GM12892 (cell line): Measurements from ENCODE around the gene SHANK1.

Source experiments
- POLR2A ChIP-seq: IDR thresholded peaks from 2 replicates; pipeline ENCODE4 v1.6.1; 2011; ENCODE audit warnings: low read depth, low read length, control low read depth
- POLR2AphosphoS5 ChIP-seq: IDR thresholded peaks from 2 replicates; pipeline ENCODE4 v1.6.1; 2011; ENCODE audit warnings: low read depth, low read length, control low read depth
- TAF1 ChIP-seq: IDR thresholded peaks from 2 replicates; pipeline ENCODE4 v1.6.1; 2011; ENCODE audit warnings: low read depth, mild to moderate bottlenecking, control low read depth, low read length, borderline replicate concordance

DNA sequence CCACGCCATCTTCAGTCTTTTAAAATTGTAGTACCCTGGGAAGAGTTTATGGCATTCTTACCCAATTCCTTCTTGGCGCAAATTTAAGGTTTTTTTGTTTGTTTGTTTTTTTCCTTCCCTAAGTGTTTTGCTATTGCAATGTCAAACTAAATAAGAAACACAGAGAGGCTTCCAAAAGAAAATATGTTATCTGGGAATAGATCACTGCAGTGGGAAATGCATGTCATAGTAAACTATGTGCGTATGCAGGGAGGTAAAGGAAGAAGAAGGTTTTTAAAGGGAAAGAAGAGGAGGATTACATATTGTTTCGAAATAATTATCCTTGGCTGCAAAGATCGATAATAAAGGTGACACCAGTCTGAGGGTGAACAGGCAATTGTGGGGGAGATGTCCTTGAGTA is 16.7 kb upstream of the SHANK1 start:
- no peak for TF ChIP-seq TAF1
- TF ChIP-seq POLR2AphosphoS5: no peak
- no peak for TF ChIP-seq POLR2A
